NCI-H2107 treated with DMSO at 0.1 percent for 48 hours (cell line): ENCODE results near the gene MNT.

Experiments used
- DNase-seq: peaks from one replicate; lab custom pipeline; 2025; ENCODE audit not compliant: unreplicated experiment; lab: John Stamatoyannopoulos, UW

The MNT gene

GRCh38 chr17:2383628-2384167, 17.2 kb downstream of the MNT start:
- DNase-seq, result no peak

DNA sequence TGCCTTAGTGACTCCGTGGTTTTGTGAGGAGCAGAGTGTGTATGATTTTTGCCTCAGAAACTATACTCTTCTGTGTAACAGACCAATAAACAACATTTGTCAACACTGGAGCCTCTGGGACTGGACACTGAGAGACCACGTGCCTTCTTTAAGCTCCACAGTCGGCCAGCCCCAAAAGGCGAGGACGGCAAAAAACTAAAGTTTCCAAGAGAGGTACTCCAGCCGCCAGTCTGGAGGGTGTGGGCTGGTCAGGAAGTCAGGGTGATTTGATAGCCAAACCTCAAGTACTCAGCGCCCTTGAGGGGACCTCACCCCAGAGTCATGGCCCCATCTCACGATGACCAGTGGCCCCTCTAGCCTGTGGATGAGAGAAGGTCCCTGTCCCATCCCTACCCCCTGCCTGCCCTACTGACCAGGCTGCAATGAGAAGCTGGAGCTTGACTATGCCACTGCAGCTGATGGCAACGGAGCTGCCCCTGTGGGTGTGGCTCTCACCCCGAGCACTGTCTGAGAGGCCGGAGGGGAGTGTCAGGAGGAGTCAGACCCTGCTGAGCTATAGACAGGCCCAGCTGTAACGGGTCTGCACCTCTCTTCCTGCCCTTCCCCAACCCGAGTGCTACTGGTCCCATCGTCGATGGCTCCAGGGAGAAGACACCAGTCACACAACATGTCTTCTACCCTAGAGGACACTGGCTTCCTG, 19.8 kb downstream of the MNT start:
- no peak for DNase-seq

DNA sequence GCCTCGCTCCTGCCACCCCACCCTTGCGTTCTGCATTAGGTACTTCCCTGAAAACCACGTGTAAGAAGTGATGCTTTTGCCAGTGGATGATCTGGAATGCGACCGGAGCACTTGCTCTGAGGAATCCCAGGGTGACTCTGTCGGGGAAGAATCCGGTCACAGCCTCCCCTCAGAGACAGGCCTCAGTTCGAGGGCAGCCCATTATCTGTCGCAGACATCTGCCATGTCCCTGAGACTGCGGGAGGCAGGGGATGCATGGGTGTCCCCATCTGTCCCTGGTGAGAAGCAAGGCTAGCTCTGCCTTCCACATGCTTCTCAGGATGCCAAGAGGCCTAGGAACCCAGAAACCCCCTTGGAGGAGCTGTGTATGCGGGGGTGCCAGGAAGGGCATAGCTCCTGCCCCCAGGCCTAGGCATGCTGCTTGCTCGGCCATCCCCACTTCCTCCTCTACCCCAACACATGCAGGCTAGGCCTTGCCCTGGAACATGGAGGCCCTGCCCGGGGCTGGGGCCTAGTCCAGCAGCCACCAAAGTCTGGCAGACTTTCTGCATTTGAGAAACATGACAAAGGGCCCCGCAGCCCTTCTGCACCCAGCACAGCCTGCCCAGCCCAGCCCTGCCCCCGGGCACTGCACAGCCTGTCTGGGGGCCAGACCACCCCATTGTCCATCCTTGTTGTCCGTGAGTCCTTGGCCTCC, 20.5 kb downstream of the MNT start:
- no peak for DNase-seq

GRCh38 chr17:2379489-2380225, 21.2 kb downstream of the MNT start:
- DNase-seq, result no peak

DNA sequence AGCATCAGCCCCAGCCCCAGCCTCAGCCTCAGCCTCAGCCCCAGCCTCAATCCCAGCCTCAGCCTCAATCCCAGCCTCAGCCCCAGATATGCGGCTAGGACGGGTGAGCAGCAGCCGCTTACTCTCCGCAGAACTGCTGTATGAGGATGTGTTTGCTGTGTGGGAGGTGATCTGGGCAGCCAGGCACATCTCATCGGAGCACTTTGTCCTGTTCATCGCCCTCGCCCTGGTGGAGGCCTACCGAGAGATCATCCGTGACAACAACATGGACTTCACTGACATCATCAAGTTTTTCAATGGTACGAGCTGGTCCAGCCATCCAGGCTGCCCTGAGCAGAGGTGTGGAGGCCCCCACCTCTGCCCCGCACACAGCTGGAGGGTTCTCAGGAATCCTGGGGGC, 22.0 kb downstream of the MNT start:
- no peak for DNase-seq

- DNase-seq, result no peak
These were observed 23.2 kb downstream of the MNT start for GRCh38 chr17:2377659-2378058.

- DNase-seq, result no peak
These were observed 24.8 kb downstream of the MNT start for GRCh38 chr17:2376107-2376506.

DNA sequence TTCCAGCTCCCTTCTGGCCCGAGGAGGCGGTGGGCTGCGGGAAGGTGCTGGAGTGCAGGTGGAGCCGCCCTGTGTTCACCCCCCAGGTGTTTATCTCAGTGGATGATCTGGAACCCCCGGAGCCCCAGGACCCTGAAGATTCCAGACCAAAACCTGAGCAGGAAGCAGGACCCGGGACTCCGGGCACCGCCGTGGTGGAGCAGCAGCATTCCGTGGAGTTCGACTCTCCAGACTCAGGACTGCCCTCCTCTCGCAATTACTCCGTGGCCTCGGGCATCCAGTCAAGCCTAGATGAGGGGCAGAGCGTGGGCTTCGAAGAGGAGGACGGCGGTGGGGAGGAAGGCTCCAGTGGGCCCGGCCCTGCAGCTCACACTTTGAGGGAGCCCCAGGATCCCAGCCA, 25.5 kb downstream of the MNT start:
- no peak for DNase-seq

GRCh38 chr17:2374549-2375285, 26.1 kb downstream of the MNT start:
- no peak for DNase-seq

- DNase-seq, result no peak
These were observed 27.7 kb downstream of the MNT start for GRCh38 chr17:2373179-2373578.

- no peak for DNase-seq
These were observed 28.2 kb downstream of the MNT start for GRCh38 chr17:2372681-2373080.

DNA sequence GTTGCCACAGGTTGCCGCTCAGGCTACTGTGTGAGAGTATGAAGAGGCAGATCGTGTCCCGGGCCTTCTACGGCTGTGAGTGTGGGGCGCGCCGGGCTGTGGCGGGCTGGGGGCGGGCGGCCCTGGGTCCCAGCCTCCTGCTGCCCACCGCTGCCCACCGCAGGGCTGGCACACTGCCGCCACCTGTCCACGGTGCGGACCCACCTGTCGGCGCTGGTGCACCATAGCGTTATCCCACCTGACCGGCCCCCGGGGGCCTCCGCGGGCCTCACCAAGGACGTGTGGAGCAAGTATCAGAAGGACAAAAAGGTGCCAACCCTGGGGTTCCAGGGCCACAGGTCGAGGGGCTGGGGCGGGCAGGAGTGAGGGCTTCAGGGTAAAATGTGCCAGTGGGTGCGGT, 28.7 kb downstream of the MNT start:
- no peak for DNase-seq

GRCh38 chr17:2371183-2372130, 29.4 kb downstream of the MNT start:
- DNase-seq, result no peak

- no peak for DNase-seq
These were observed 30.7 kb downstream of the MNT start for GRCh38 chr17:2370211-2370589.

DNA sequence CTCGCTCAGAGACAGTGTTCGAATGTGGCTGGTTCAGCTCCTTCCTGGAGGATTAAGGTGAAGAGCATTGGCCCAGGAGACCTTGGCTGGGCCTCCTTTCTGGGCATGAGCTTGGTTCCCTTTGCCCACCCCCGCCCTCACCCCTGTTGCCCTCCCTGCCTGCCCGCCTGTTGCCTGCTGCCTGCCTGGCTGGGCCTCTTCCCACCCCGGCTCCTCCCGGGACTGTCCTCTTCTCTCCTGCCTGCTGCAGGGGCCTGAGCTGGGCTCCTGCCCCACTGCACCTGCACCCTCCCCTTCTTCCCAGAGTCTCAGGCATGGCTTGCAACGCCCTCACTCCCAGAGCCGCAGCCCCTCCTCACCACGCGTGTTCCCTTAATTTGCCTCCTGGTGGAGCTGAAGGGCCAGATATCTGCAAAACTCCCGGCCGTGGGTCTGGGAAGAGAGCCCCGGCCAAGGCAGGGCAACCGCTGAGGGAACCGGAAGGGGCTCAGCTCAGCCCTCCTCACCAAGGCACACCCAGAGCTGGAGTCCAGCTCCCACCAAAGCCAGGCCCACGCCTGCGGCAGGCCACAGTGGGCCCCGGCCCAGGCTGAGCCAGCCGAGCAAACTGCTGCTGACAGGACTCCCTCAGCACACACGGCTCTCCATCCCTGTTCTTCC, 31.2 kb downstream of the MNT start:
- no peak for DNase-seq

DNA sequence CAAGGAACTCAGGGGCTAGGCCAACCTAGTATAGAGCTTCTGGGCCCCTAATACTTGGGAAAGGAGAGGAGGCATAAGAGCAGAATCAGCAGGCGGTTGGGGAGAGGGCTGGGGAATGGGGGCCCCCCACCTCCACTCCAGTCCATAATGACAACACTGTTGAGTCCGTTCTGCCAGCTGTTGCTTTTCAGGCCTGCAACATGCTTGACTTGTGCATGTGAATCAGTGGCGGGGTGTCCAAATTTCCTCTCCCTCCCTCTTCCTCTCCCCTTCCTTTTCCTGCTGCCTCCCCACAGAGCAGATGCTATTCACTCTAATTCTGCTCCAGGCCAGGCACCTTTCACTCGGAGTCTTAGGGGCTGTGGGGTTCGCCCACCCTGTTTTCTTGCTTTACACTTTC, 31.8 kb downstream of the MNT start:
- no peak for DNase-seq

- no peak for DNase-seq
These were observed 32.5 kb downstream of the MNT start for GRCh38 chr17:2368359-2368758.

GRCh38 chr17:2366747-2367494, 33.9 kb downstream of the MNT start:
- no peak for DNase-seq

- no peak for DNase-seq
These were observed 35.7 kb downstream of the MNT start for GRCh38 chr17:2365132-2365531.
